Panc1 (cell line): ENCODE data around the gene C17orf50.

ENCODE experiments used
- CTCF ChIP-seq: fragments of 450-650 bp; IDR thresholded peaks from 2 replicates; pipeline ENCODE4 v1.5.1; 2017; ENCODE audit warnings: mild to moderate bottlenecking
- REST ChIP-seq, 2 experiments: IDR thresholded peaks; 2 replicates each; pipeline ENCODE4 v1.6.1; 2011 to 2012; ENCODE audit warnings: low read depth in 2 of 2, control low read depth in 1 of 2, low read length in 1 of 2, mild to moderate bottlenecking in 1 of 2, moderate library complexity in 1 of 2; ENCODE audit not compliant: insufficient read depth in 1 of 2

GRCh38 chr17:35730400-35731005, 30.2 kb upstream of the C17orf50 start:
- TF ChIP-seq CTCF: no peak
- TF ChIP-seq REST (IDR thresholded peaks at IDR 0.05; ENCODE audit: insufficient read depth in 1 of 2, low read depth in 2 of 2, low read length in 1 of 2): no peak
